Ascending aorta (tissue), 2 donors: Measurements from ENCODE around the gene CAMK1D. TPM values are rescaled to one million over a fixed set of nuclear protein-coding genes. Genes with fewer than 3 reads are reported as not detected.

Experiments used
- DNase-seq, 2 donors: peaks; one replicate each; pipeline ENCODE4 v3.0.0-alpha.2; 2019; ENCODE audit warnings: low spot score in 2 of 2
- H3K27ac ChIP-seq, 2 donors: fragments of 200-600 bp; sonication (generic); one replicate each; pipeline ENCODE4 v1.5.1; 2016 to 2017; ENCODE audit warnings: mild to moderate bottlenecking in 1 of 2
- H3K27me3 ChIP-seq: fragments of 200-600 bp; sonication (generic); one replicate; pipeline ENCODE4 v1.5.1; 2017
- H3K36me3 ChIP-seq, 2 donors: fragments of 200-600 bp; sonication (generic); one replicate each; pipeline ENCODE4 v1.5.1; 2016
- H3K4me1 ChIP-seq, 2 donors: fragments of 200-600 bp; sonication (generic); one replicate each; pipeline ENCODE4 v1.5.1; 2016 to 2017; ENCODE audit warnings: mild to moderate bottlenecking in 1 of 2
- H3K4me3 ChIP-seq, 2 donors: fragments of 200-600 bp; sonication (generic); one replicate each; pipeline ENCODE4 v1.5.1; 2016 to 2017; ENCODE audit warnings: mild to moderate bottlenecking in 1 of 2
- H3K9me3 ChIP-seq, 2 donors: fragments of 200-600 bp; sonication (generic); one replicate each; pipeline ENCODE4 v1.5.1; 2016
- CTCF ChIP-seq, 3 experiments: fragments of 200-600 bp in 2 of 3; fragments of 450-650 bp in 1 of 3; sonication (generic) in 2 of 3; IDR thresholded peaks; one replicate each; pipeline ENCODE4 v1.5.1; 2016 to 2019; ENCODE audit warnings: antibody characterized with exemption in 3 of 3, mild to moderate bottlenecking in 1 of 3, moderate library complexity in 1 of 3
- intact Hi-C: fragments of 100-400 bp; cut with DNase I; formaldehyde crosslinking; loops from one replicate; pipeline ENCODE4 v1.15.1; 2023
- total RNA-seq: library from RNA; depleted of rRNA; stranded (reverse); fragments of >200 nt; gene quantifications from one replicate; pipeline ENCODE4 v1.1.0, GENCODE V29; 2016

CAMK1D gene
- total RNA-seq, 1 donor from 2014 or later = 4.2 TPM

GRCh38 chr10:12337453-12338372 lies 11.6 kb upstream of the CAMK1D start:
- Histone ChIP-seq H3K4me3 (no peak overlapping the region), H3K9me3 (no peaks in the 10 kb centered on the region), H3K4me1 (peaks cover 0 to 11% of the 10 kb centered on the region in 2 donors), H3K27ac (peak overlapping the region; percentile 55 to 72), H3K27me3 (no peaks in the 10 kb centered on the region), H3K36me3 (no peaks in the 10 kb centered on the region)
- no peak for TF ChIP-seq CTCF (IDR thresholded peaks at IDR 0.05)
- intact Hi-C loops = no loop called here
- no peak for DNase-seq

GRCh38 chr10:12338981-12339380 lies 10.4 kb upstream of the CAMK1D start:
- intact Hi-C loops = no loop called here

GRCh38 chr10:12340371-12340770 lies 9.0 kb upstream of the CAMK1D start:
- no peak for TF ChIP-seq CTCF (IDR thresholded peaks at IDR 0.05)
- intact Hi-C loops = no loop called here
- Histone ChIP-seq H3K9me3 (no peaks in the 10 kb centered on the region), H3K4me3 (no peak overlapping the region), H3K27me3 (no peaks in the 10 kb centered on the region), H3K36me3 (no peaks in the 10 kb centered on the region), H3K4me1 (no peaks in the 10 kb centered on the region), H3K27ac (no peak overlapping the region)
- DNase-seq = no peak

More at GRCh38 chr10:12338981-12339380, 10.4 kb upstream of the CAMK1D start:
- Histone ChIP-seq H3K27ac (no peak overlapping the region), H3K4me1 (peaks cover 0 to 3% of the 10 kb centered on the region in 2 donors), H3K27me3 (no peaks in the 10 kb centered on the region), H3K9me3 (no peaks in the 10 kb centered on the region), H3K36me3 (no peaks in the 10 kb centered on the region), H3K4me3 (no peak overlapping the region)
- no peak for DNase-seq
- TF ChIP-seq CTCF (IDR thresholded peaks at IDR 0.05) = no peak

GRCh38 chr10:12340937-12341336 lies 8.4 kb upstream of the CAMK1D start:
- no peaks in the 10 kb centered on the region for H3K27me3 ChIP-seq
- intact Hi-C loops = no loop called here
- no peak overlapping the region for H3K27ac ChIP-seq
- H3K4me3 ChIP-seq = no peak overlapping the region
- no peak for DNase-seq
- no peaks in the 10 kb centered on the region for H3K36me3 ChIP-seq
- H3K4me1 ChIP-seq = no peaks in the 10 kb centered on the region
- no peaks in the 10 kb centered on the region for H3K9me3 ChIP-seq
- TF ChIP-seq CTCF (IDR thresholded peaks at IDR 0.05) = no peak

GRCh38 chr10:12341526-12341925 lies 7.8 kb upstream of the CAMK1D start:
- intact Hi-C loops = no loop called here

More at GRCh38 chr10:12341526-12341925, 7.8 kb upstream of the CAMK1D start:
- DNase-seq = no peak
- Histone ChIP-seq H3K9me3 (no peaks in the 10 kb centered on the region), H3K36me3 (no peaks in the 10 kb centered on the region), H3K27me3 (no peaks in the 10 kb centered on the region), H3K4me1 (no peaks in the 10 kb centered on the region), H3K27ac (no peak overlapping the region), H3K4me3 (no peak overlapping the region)
- TF ChIP-seq CTCF (IDR thresholded peaks at IDR 0.05) = no peak
